ENCODE measurements around the gene ARL8B. TPM values are rescaled to one million over a fixed set of nuclear protein-coding genes. Genes with fewer than 3 reads are reported as not detected.

The ARL8B gene
- polyA plus RNA-seq, 3 donors, result 46.6 to 121 (median 101) TPM

- intact Hi-C loops (cut with micrococcal nuclease), result no loop called here
- Histone ChIP-seq H3K4me3 (replicated peaks in 1 of 3; ENCODE audit: low read depth in 2 of 3, low read length in 3 of 3) (no peak overlapping the region), H3K4me1 (ENCODE audit: control insufficient read depth in 1 of 2, insufficient read depth in 2 of 2, low read length in 2 of 2) (peaks cover 27 to 28% of the 10 kb centered on the region in 2 donors), H3K4me2 (replicated peaks; ENCODE audit: extremely low read depth, low read length, poor library complexity, severe bottlenecking) (no peak overlapping the region), H3K27ac (ENCODE audit: low read depth in 1 of 2, low read length in 2 of 2) (peak overlapping the region in 1 of 2 donors; percentile 40), H3K9ac (ENCODE audit: insufficient read depth, low read length, poor library complexity, severe bottlenecking) (no peak overlapping the region), H3K27me3 (ENCODE audit: control insufficient read depth in 2 of 2, insufficient read depth in 2 of 2, low read length in 2 of 2) (no peaks in the 10 kb centered on the region), H3K79me2 (ENCODE audit: insufficient read depth, low read length) (peaks cover 74% of the 10 kb centered on the region), H3K9me3 (replicated peaks in 1 of 2; ENCODE audit: control insufficient read depth in 1 of 2, insufficient read depth in 1 of 2, low read length in 2 of 2) (no peaks in the 10 kb centered on the region), H2AFZ (ENCODE audit: insufficient read depth, low read depth, low read length, poor library complexity, severe bottlenecking) (no peak overlapping the region), H3K36me3 (replicated peaks in 1 of 2; ENCODE audit: control insufficient read depth in 1 of 2, insufficient read depth in 2 of 2, low read length in 2 of 2) (peaks cover 66 to 74% of the 10 kb centered on the region in 2 donors), H4K20me1 (ENCODE audit: insufficient read depth, low read length) (no peaks in the 10 kb centered on the region)
- H3K27ac Mint-ChIP-seq, result peak overlapping the region in 2 of 7 donors; percentile 6 to 52
- peaks cover 0 to 2% (median 0%) of the 10 kb centered on the region in 7 donors for H3K9me3 Mint-ChIP-seq
- no peak for DNase-seq
- H3K4me1 Mint-ChIP-seq, result peaks cover 28% of the 10 kb centered on the region
- TF ChIP-seq CTCF (IDR thresholded peaks at IDR 0.05), result no peak
- H3K36me3 Mint-ChIP-seq, result peaks cover 68 to 83% of the 10 kb centered on the region in 2 donors
- 100% methylated on average over 2 of the region's 2 CpGs for WGBS (ENCODE audit: insufficient coverage)
- H3K27me3 Mint-ChIP-seq (ENCODE audit: low read depth in 3 of 3), result no peaks in the 10 kb centered on the region
- H3K4me3 Mint-ChIP-seq, result no peak overlapping the region
Measured at GRCh38 chr3:5202222-5202621, 80.1 kb downstream of the ARL8B start.

- peaks cover 97 to 98% of the 10 kb centered on the region in 2 donors for H3K36me3 ChIP-seq (replicated peaks in 1 of 2; ENCODE audit: control insufficient read depth in 1 of 2, insufficient read depth in 2 of 2, low read length in 2 of 2)
- no peak overlapping the region for H3K4me2 ChIP-seq (replicated peaks; ENCODE audit: extremely low read depth, low read length, poor library complexity, severe bottlenecking)
- peaks cover 89 to 95% of the 10 kb centered on the region in 2 donors for H3K36me3 Mint-ChIP-seq
- no peak overlapping the region for H3K9ac ChIP-seq (ENCODE audit: insufficient read depth, low read length, poor library complexity, severe bottlenecking)
- peaks cover 11% of the 10 kb centered on the region for H4K20me1 ChIP-seq (ENCODE audit: insufficient read depth, low read length)
- no peaks in the 10 kb centered on the region for H3K27me3 Mint-ChIP-seq (ENCODE audit: low read depth in 3 of 3)
- H3K27ac ChIP-seq (ENCODE audit: low read depth in 1 of 2, low read length in 2 of 2), result peak overlapping the region in 1 of 2 donors; percentile 39
- 100% methylated on average over 3 of the region's 7 CpGs for WGBS (ENCODE audit: insufficient coverage)
- peak in 1 of 3 donors; percentile 42 for DNase-seq
- H3K9me3 ChIP-seq (replicated peaks in 1 of 2; ENCODE audit: control insufficient read depth in 1 of 2, insufficient read depth in 1 of 2, low read length in 2 of 2), result no peaks in the 10 kb centered on the region
- H3K27me3 ChIP-seq (ENCODE audit: control insufficient read depth in 2 of 2, insufficient read depth in 2 of 2, low read length in 2 of 2), result no peaks in the 10 kb centered on the region
- intact Hi-C loops (cut with micrococcal nuclease), result no loop called here
- no peak for TF ChIP-seq CTCF (IDR thresholded peaks at IDR 0.05)
- no peak overlapping the region for H2AFZ ChIP-seq (ENCODE audit: insufficient read depth, low read depth, low read length, poor library complexity, severe bottlenecking)
- H3K9me3 Mint-ChIP-seq, result peaks cover 0 to 2% (median 0%) of the 10 kb centered on the region in 7 donors
- no peaks in the 10 kb centered on the region for H3K4me1 ChIP-seq (ENCODE audit: control insufficient read depth in 1 of 2, insufficient read depth in 2 of 2, low read length in 2 of 2)
- H3K4me1 Mint-ChIP-seq, result no peaks in the 10 kb centered on the region
- H3K27ac Mint-ChIP-seq, result peak overlapping the region in 3 of 7 donors; percentile 69 to 75 (median 75)
- no peak overlapping the region for H3K4me3 Mint-ChIP-seq
- no peak overlapping the region for H3K4me3 ChIP-seq (replicated peaks in 1 of 3; ENCODE audit: low read depth in 2 of 3, low read length in 3 of 3)
- H3K79me2 ChIP-seq (ENCODE audit: insufficient read depth, low read length), result peaks cover 58% of the 10 kb centered on the region
Measured at GRCh38 chr3:5205165-5205941, 83.3 kb downstream of the ARL8B start.

All from CD14-positive monocyte (primary cell).